ENCODE data around the gene KLHL1. TPM values are rescaled to one million over a fixed set of nuclear protein-coding genes. Genes with fewer than 3 reads are reported as not detected.

Gene KLHL1
- polyA plus RNA-seq, 3 donors = not detected

- H4K20me1 ChIP-seq (ENCODE audit: insufficient read depth, low read length) = no peaks in the 10 kb centered on the region
- no peak for DNase-seq
- H3K9ac ChIP-seq (ENCODE audit: insufficient read depth, low read length, poor library complexity, severe bottlenecking) = no peak overlapping the region
- intact Hi-C loops (cut with micrococcal nuclease) = no loop called here
- H3K4me3 ChIP-seq (replicated peaks in 1 of 3; ENCODE audit: low read depth in 2 of 3, low read length in 3 of 3) = no peak overlapping the region
- no peaks in the 10 kb centered on the region for H3K79me2 ChIP-seq (ENCODE audit: insufficient read depth, low read length)
- H3K27me3 ChIP-seq (ENCODE audit: control insufficient read depth in 2 of 2, insufficient read depth in 2 of 2, low read length in 2 of 2) = no peaks in the 10 kb centered on the region
- peaks cover 0 to 16% (median 7%) of the 10 kb centered on the region in 7 donors for H3K9me3 Mint-ChIP-seq
- no peaks in the 10 kb centered on the region for H3K27me3 Mint-ChIP-seq (ENCODE audit: low read depth in 3 of 3)
- H2AFZ ChIP-seq (ENCODE audit: insufficient read depth, low read depth, low read length, poor library complexity, severe bottlenecking) = no peak overlapping the region
- H3K36me3 ChIP-seq (replicated peaks in 1 of 2; ENCODE audit: control insufficient read depth in 1 of 2, insufficient read depth in 2 of 2, low read length in 2 of 2) = no peaks in the 10 kb centered on the region
- H3K27ac ChIP-seq (ENCODE audit: low read depth in 1 of 2, low read length in 2 of 2) = no peak overlapping the region
- no CpG with 5 or more reads among the region's 4 CpGs for WGBS (ENCODE audit: insufficient coverage)
- no peak overlapping the region for H3K4me3 Mint-ChIP-seq
- H3K9me3 ChIP-seq (replicated peaks in 1 of 2; ENCODE audit: control insufficient read depth in 1 of 2, insufficient read depth in 1 of 2, low read length in 2 of 2) = peaks cover 12 to 15% of the 10 kb centered on the region in 2 donors
- H3K4me1 Mint-ChIP-seq = no peaks in the 10 kb centered on the region
- H3K27ac Mint-ChIP-seq = peak overlapping the region in 1 of 7 donors; percentile 20
- TF ChIP-seq CTCF (IDR thresholded peaks at IDR 0.05) = no peak
- no peaks in the 10 kb centered on the region for H3K4me1 ChIP-seq (ENCODE audit: control insufficient read depth in 1 of 2, insufficient read depth in 2 of 2, low read length in 2 of 2)
- H3K4me2 ChIP-seq (replicated peaks; ENCODE audit: extremely low read depth, low read length, poor library complexity, severe bottlenecking) = no peak overlapping the region
- H3K36me3 Mint-ChIP-seq = no peaks in the 10 kb centered on the region
These were observed 66.1 kb downstream of the KLHL1 start for GRCh38 chr13:70042193-70042592.

- intact Hi-C loops (cut with micrococcal nuclease) = no loop called here
- Mint-ChIP-seq H3K4me3 (no peak overlapping the region), H3K27me3 (ENCODE audit: low read depth in 3 of 3) (no peaks in the 10 kb centered on the region), H3K9me3 (peaks cover 0 to 16% (median 3%) of the 10 kb centered on the region in 7 donors), H3K36me3 (no peaks in the 10 kb centered on the region), H3K27ac (no peak overlapping the region), H3K4me1 (no peaks in the 10 kb centered on the region)
- Histone ChIP-seq H3K36me3 (replicated peaks in 1 of 2; ENCODE audit: control insufficient read depth in 1 of 2, insufficient read depth in 2 of 2, low read length in 2 of 2) (no peaks in the 10 kb centered on the region), H3K4me1 (ENCODE audit: control insufficient read depth in 1 of 2, insufficient read depth in 2 of 2, low read length in 2 of 2) (no peaks in the 10 kb centered on the region), H3K4me2 (replicated peaks; ENCODE audit: extremely low read depth, low read length, poor library complexity, severe bottlenecking) (no peak overlapping the region), H4K20me1 (ENCODE audit: insufficient read depth, low read length) (no peaks in the 10 kb centered on the region), H3K27ac (ENCODE audit: low read depth in 1 of 2, low read length in 2 of 2) (no peak overlapping the region), H3K9ac (ENCODE audit: insufficient read depth, low read length, poor library complexity, severe bottlenecking) (no peak overlapping the region), H3K27me3 (ENCODE audit: control insufficient read depth in 2 of 2, insufficient read depth in 2 of 2, low read length in 2 of 2) (no peaks in the 10 kb centered on the region), H3K9me3 (replicated peaks in 1 of 2; ENCODE audit: control insufficient read depth in 1 of 2, insufficient read depth in 1 of 2, low read length in 2 of 2) (peaks cover 0 to 7% of the 10 kb centered on the region in 2 donors), H2AFZ (ENCODE audit: insufficient read depth, low read depth, low read length, poor library complexity, severe bottlenecking) (no peak overlapping the region), H3K79me2 (ENCODE audit: insufficient read depth, low read length) (no peaks in the 10 kb centered on the region), H3K4me3 (replicated peaks in 1 of 3; ENCODE audit: low read depth in 2 of 3, low read length in 3 of 3) (no peak overlapping the region)
- TF ChIP-seq CTCF (IDR thresholded peaks at IDR 0.05) = no peak
- no peak for DNase-seq
These were observed 74.0 kb downstream of the KLHL1 start for GRCh38 chr13:70034286-70034685.
